Activated CD4-positive, alpha-beta T cell treated with anti-CD3 and anti-CD28 coated beads for 24 hours (primary cell): ENCODE measurements around the gene PHOX2A.
"Not testable (repeated sequence)": the region's sequence is repeated elsewhere in the genome, so short reads cannot be mapped to it uniquely, and the experiment has no call there.

Experiments used
- DNase-seq, 2 donors: peaks; one replicate each; pipeline ENCODE4 v3.0.0-alpha.2; 2020; ENCODE audit warnings: low read depth in 2 of 2

PHOX2A gene

GRCh38 chr11:72244060-72244360, at the start of gene PHOX2A:
Gene PHOX2A (minus strand): TSS chr11:72244176. CDS start chr11:72244004, 172 bp downstream.
- no peak for DNase-seq

GRCh38 chr11:72293391-72293790, 49.4 kb upstream of the PHOX2A start:
- DNase-seq, result no peak

- DNase-seq, result no peak
Observed at GRCh38 chr11:72292106-72292785, 48.3 kb upstream of the PHOX2A start.

- not testable (repeated sequence) for DNase-seq
Observed at GRCh38 chr11:72290741-72291140, 46.8 kb upstream of the PHOX2A start.

GRCh38 chr11:72287293-72287692, 43.3 kb upstream of the PHOX2A start:
- no peak for DNase-seq

GRCh38 chr11:72283947-72284346, 40.0 kb upstream of the PHOX2A start:
- DNase-seq, result no peak

GRCh38 chr11:72280726-72281315, 36.8 kb upstream of the PHOX2A start:
- DNase-seq, result no peak

- DNase-seq, result no peak
Observed at GRCh38 chr11:72280037-72280436, 36.1 kb upstream of the PHOX2A start.

GRCh38 chr11:72278905-72279304, 34.9 kb upstream of the PHOX2A start:
- no peak for DNase-seq

GRCh38 chr11:72274435-72274834, 30.5 kb upstream of the PHOX2A start:
- no peak for DNase-seq

GRCh38 chr11:72271980-72272379, 28.0 kb upstream of the PHOX2A start:
- DNase-seq, result no peak

- no peak for DNase-seq
Observed at GRCh38 chr11:72267956-72268617, 24.1 kb upstream of the PHOX2A start.

GRCh38 chr11:72266960-72267359, 23.0 kb upstream of the PHOX2A start:
- DNase-seq, result not testable (repeated sequence)

- no peak for DNase-seq
Observed at GRCh38 chr11:72265951-72266350, 22.0 kb upstream of the PHOX2A start.

- no peak for DNase-seq
Observed at GRCh38 chr11:72263361-72263760, 19.4 kb upstream of the PHOX2A start.

- no peak for DNase-seq
Observed at GRCh38 chr11:72260574-72260973, 16.6 kb upstream of the PHOX2A start.

- DNase-seq, result no peak
Observed at GRCh38 chr11:72259490-72259889, 15.5 kb upstream of the PHOX2A start.

GRCh38 chr11:72257570-72257969, 13.6 kb upstream of the PHOX2A start:
- no peak for DNase-seq

GRCh38 chr11:72254299-72254993, 10.5 kb upstream of the PHOX2A start:
- no peak for DNase-seq

GRCh38 chr11:72253392-72253791, 9.4 kb upstream of the PHOX2A start:
- DNase-seq, result no peak

- no peak for DNase-seq
Observed at GRCh38 chr11:72251614-72252013, 7.6 kb upstream of the PHOX2A start.

GRCh38 chr11:72250661-72251464, 6.9 kb upstream of the PHOX2A start:
- no peak for DNase-seq
